Skeletal muscle tissue (tissue), 4 donors: Measurements from ENCODE around the gene RHOBTB3. TPM values are rescaled to one million over a fixed set of nuclear protein-coding genes. Genes with fewer than 3 reads are reported as not detected.

Experiments used
- H3K27ac ChIP-seq: one replicate; pipeline ENCODE4 v1.7.0; 2013; ENCODE audit warnings: mild to moderate bottlenecking, low read depth, low read length, inconsistent platforms
- H3K27me3 ChIP-seq, 3 donors: one replicate each; pipeline ENCODE4 v1.7.0; 2013; ENCODE audit warnings: low read length in 3 of 3; ENCODE audit not compliant: control insufficient read depth in 3 of 3, insufficient read depth in 3 of 3
- H3K36me3 ChIP-seq, 3 donors: one replicate each; pipeline ENCODE4 v1.7.0; 2013; ENCODE audit warnings: low read length in 3 of 3; ENCODE audit not compliant: control insufficient read depth in 3 of 3, insufficient read depth in 3 of 3
- H3K4me1 ChIP-seq, 3 donors: one replicate each; pipeline ENCODE4 v1.7.0; 2013; ENCODE audit warnings: low read length in 3 of 3, mild to moderate bottlenecking in 3 of 3; ENCODE audit not compliant: control insufficient read depth in 3 of 3, insufficient read depth in 3 of 3
- H3K4me3 ChIP-seq, 3 donors: one replicate each; pipeline ENCODE4 v1.7.0; 2013; ENCODE audit warnings: low read length in 3 of 3
- H3K9ac ChIP-seq, 3 donors: one replicate each; pipeline ENCODE4 v1.7.0; 2013; ENCODE audit warnings: low read length in 3 of 3, mild to moderate bottlenecking in 3 of 3, moderate library complexity in 2 of 3, low read depth in 1 of 3
- H3K9me3 ChIP-seq, 3 donors: one replicate each; pipeline ENCODE4 v1.7.0; 2013; ENCODE audit warnings: low read length in 3 of 3; ENCODE audit not compliant: control insufficient read depth in 3 of 3
- total RNA-seq: library from RNA; depleted of rRNA; stranded (reverse); fragments of >200 nt; gene quantifications from one replicate; pipeline ENCODE4 v1.2.3, GENCODE V29; 2014
- donor health status: Osteomylitis.

RHOBTB3 gene
- total RNA-seq, 1 donor from 2014 or later = 640 TPM

DNA sequence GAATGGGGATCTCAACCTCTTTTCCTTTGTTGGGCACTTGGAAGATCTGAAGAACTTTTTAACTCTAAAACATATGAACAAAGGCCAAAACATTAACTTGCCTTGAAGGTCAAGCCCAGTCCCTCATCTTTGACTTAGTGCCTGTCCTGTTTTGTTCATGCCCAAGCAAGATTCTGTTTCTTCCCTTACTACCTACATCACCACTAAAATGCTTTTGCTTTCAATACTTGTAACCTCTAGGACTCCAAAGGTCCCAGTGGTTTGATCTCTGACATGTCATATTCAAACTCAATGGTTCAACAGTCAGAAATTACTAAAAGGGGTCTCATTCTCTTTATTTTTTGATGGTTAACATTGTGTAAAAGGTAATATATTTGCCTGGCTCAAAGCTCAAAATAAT lies 67.4 kb downstream of the RHOBTB3 start:
- Histone ChIP-seq H3K9ac (no peak overlapping the region), H3K27ac (no peak overlapping the region), H3K36me3 (peaks cover 5 to 12% (median 5%) of the 10 kb centered on the region in 3 donors), H3K4me3 (no peak overlapping the region), H3K27me3 (no peaks in the 10 kb centered on the region), H3K9me3 (no peaks in the 10 kb centered on the region), H3K4me1 (peaks cover 6 to 9% (median 8%) of the 10 kb centered on the region in 3 donors)

- Histone ChIP-seq H3K27ac (no peak overlapping the region), H3K36me3 (peaks cover under 1 to 5% (median under 1%) of the 10 kb centered on the region in 3 donors), H3K4me1 (peaks cover 7 to 12% (median 10%) of the 10 kb centered on the region in 3 donors), H3K9ac (no peak overlapping the region), H3K27me3 (no peaks in the 10 kb centered on the region), H3K4me3 (no peak overlapping the region), H3K9me3 (no peaks in the 10 kb centered on the region)
Measured at GRCh38 chr5:95799191-95799835, 68.2 kb downstream of the RHOBTB3 start.

GRCh38 chr5:95800553-95800952 lies 69.4 kb downstream of the RHOBTB3 start:
- H3K36me3 ChIP-seq = peaks cover 0 to 8% (median 0%) of the 10 kb centered on the region in 3 donors
- no peaks in the 10 kb centered on the region for H3K9me3 ChIP-seq
- H3K27me3 ChIP-seq = no peaks in the 10 kb centered on the region
- no peak overlapping the region for H3K9ac ChIP-seq
- H3K27ac ChIP-seq = no peak overlapping the region
- H3K4me3 ChIP-seq = no peak overlapping the region
- peaks cover 7 to 12% (median 10%) of the 10 kb centered on the region in 3 donors for H3K4me1 ChIP-seq

DNA sequence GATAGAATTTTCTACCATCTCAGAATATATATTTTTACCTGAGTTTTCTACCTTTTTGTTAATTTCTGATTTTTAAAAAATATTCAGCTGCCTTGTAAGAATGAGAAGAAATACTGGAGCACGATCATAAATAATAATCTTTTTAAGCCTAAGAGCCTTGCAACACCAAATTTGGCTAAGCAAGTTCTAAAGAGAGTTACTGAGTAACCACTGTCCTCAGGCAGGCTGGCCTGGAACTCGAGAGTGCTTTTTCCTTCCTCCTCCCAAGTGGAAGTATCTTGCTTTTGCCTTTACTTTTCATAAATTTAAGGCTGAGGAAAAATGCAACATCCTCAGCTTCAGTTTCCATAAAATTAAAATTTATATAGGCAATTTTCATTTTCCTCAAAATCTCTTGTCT lies 70.4 kb downstream of the RHOBTB3 start:
- H3K27ac ChIP-seq = no peak overlapping the region
- peaks cover 0 to 8% (median 0%) of the 10 kb centered on the region in 3 donors for H3K36me3 ChIP-seq
- H3K27me3 ChIP-seq = no peaks in the 10 kb centered on the region
- H3K4me1 ChIP-seq = peaks cover 7 to 12% (median 10%) of the 10 kb centered on the region in 3 donors
- H3K9me3 ChIP-seq = no peaks in the 10 kb centered on the region
- H3K9ac ChIP-seq = no peak overlapping the region
- no peak overlapping the region for H3K4me3 ChIP-seq

- Histone ChIP-seq H3K27me3 (no peaks in the 10 kb centered on the region), H3K9ac (no peak overlapping the region), H3K9me3 (no peaks in the 10 kb centered on the region), H3K4me3 (no peak overlapping the region), H3K36me3 (peaks cover 0 to 8% (median 0%) of the 10 kb centered on the region in 3 donors), H3K27ac (no peak overlapping the region), H3K4me1 (peaks cover 7 to 12% (median 10%) of the 10 kb centered on the region in 3 donors)
Measured at GRCh38 chr5:95801961-95802360, 70.8 kb downstream of the RHOBTB3 start.

DNA sequence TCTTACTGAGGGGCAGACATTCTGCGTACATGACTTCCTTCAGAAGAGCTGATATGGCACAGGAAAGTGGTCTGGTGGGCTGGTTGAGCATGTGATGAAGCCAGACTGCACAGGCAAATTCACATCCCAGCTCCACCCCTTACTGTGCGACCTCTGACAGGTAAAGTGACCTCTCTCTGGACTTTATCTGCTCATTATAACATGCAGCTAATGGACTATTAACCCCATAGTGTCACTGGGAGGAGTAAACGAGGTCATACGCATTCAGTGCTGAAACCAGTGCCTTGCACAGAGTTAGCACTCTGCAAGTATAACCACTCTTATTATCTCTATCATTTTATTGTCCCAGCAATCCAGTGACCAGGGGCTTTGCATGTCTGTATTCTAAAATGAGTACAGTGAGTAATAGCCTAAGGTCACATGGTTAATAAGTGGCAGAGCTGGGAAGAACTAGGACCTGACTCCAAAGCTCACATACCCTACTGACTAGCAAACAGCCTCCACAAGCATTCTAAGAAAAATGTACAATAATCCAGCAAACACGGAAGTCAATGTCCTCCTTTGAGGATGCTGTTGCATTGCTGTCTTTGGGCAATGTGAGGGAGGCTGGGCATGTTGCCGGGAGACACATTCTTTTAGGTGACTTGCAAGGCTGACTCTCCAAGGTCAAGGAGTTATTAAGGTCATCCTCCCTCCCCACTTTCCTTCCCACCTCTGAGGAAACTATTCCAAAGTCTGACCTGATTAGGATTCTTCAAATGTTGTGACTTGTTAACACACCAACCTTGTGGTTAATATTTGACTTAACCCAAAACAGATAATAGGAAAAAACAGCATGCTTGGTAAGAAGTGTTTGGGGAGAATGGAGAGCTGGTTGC lies 72.4 kb downstream of the RHOBTB3 start:
- Histone ChIP-seq H3K4me1 (peaks cover 15 to 21% (median 18%) of the 10 kb centered on the region in 3 donors), H3K9ac (peak overlapping the region in 1 of 3 donors; percentile 41), H3K36me3 (peaks cover 0 to 3% (median 0%) of the 10 kb centered on the region in 3 donors), H3K27ac (no peak overlapping the region), H3K27me3 (no peaks in the 10 kb centered on the region), H3K4me3 (no peak overlapping the region), H3K9me3 (no peaks in the 10 kb centered on the region)

- no peak overlapping the region for H3K9ac ChIP-seq
- peaks cover 26 to 34% (median 32%) of the 10 kb centered on the region in 3 donors for H3K4me1 ChIP-seq
- H3K27ac ChIP-seq = no peak overlapping the region
- no peaks in the 10 kb centered on the region for H3K9me3 ChIP-seq
- peaks cover 0 to 3% (median 0%) of the 10 kb centered on the region in 3 donors for H3K36me3 ChIP-seq
- no peak overlapping the region for H3K4me3 ChIP-seq
- no peaks in the 10 kb centered on the region for H3K27me3 ChIP-seq
Measured at GRCh38 chr5:95804736-95805539, 73.8 kb downstream of the RHOBTB3 start.

DNA sequence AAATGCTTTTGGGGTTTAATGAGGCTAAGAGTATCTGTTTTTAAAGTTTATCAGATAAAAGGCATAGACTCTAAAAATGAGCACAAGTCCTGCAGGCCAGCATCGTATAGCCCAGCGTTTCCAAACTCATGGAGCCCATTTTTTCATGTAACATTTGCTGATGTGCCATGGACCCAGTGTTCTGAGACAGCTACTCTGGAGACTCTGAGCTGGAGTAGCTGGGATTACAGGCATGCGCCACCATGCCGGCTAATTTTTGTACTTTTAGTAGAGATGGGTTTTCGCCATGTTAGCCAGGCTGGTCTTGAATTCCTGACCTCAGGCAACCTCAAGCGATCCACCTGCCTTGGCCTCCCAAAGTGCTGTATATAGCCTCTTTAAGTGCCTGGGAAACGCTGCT lies 75.6 kb downstream of the RHOBTB3 start:
- no peaks in the 10 kb centered on the region for H3K27me3 ChIP-seq
- H3K4me1 ChIP-seq = peaks cover 27 to 46% (median 38%) of the 10 kb centered on the region in 3 donors
- H3K27ac ChIP-seq = no peak overlapping the region
- H3K36me3 ChIP-seq = peaks cover 0 to 3% (median 0%) of the 10 kb centered on the region in 3 donors
- H3K4me3 ChIP-seq = no peak overlapping the region
- no peak overlapping the region for H3K9ac ChIP-seq
- H3K9me3 ChIP-seq = no peaks in the 10 kb centered on the region

DNA sequence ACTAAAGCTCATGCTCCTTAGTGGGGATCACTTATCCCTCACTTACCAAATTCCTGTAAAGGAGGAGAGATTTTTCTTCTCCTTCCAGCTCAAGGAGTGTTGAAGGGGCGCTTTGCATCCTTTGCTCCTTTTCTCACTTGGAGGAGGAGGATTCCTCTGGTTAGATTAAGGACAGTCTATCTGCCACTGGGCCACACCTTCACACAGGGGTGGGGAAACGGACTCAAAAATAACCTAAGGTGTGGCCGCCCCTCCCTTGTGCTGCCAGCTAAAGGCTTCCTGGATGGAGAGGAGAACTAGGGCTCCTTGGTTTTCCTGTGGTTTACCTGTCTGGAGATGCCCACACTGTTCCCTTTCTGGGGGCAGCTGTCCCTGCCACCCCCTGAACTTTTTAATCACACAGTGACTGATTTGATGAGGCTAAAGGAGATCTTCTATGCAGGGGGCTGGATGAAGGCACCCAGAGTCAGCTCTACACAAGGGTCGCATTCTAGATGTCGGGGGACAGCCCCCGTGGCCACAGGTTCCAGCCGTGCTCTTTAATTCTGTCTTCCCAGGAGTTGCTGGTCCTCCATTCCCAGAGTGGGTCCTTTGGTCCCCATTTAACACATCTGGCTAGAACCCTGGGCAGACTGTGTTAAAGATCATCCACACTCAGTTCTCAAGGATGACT lies 77.0 kb downstream of the RHOBTB3 start:
- peaks cover 0 to 5% (median 0%) of the 10 kb centered on the region in 3 donors for H3K36me3 ChIP-seq
- peak overlapping the region; percentile 78 for H3K27ac ChIP-seq
- no peaks in the 10 kb centered on the region for H3K9me3 ChIP-seq
- H3K4me3 ChIP-seq = peak overlapping the region; percentile 32 to 49 (median 38)
- peaks cover 28 to 53% (median 42%) of the 10 kb centered on the region in 3 donors for H3K4me1 ChIP-seq
- peak overlapping the region; percentile 40 to 51 (median 45) for H3K9ac ChIP-seq
- no peaks in the 10 kb centered on the region for H3K27me3 ChIP-seq
